CD4-positive, alpha-beta T cell treated with Interleukin-21 for 1 hour (primary cell): ENCODE measurements around the gene DSCAML1.

Experiments used
- DNase-seq: peaks from one replicate; pipeline ENCODE4 v3.0.0-alpha.2; 2020

The DSCAML1 gene

GRCh38 chr11:117438371-117439000 is 358.5 kb downstream of the DSCAML1 start:
- no peak for DNase-seq

- no peak for DNase-seq
These were observed 359.3 kb downstream of the DSCAML1 start for GRCh38 chr11:117437791-117438130.

GRCh38 chr11:117437041-117437790 is 359.8 kb downstream of the DSCAML1 start:
- DNase-seq = no peak

GRCh38 chr11:117435326-117435725 is 361.7 kb downstream of the DSCAML1 start:
- no peak for DNase-seq

GRCh38 chr11:117434481-117434880 is 362.5 kb downstream of the DSCAML1 start:
- DNase-seq = no peak

DNA sequence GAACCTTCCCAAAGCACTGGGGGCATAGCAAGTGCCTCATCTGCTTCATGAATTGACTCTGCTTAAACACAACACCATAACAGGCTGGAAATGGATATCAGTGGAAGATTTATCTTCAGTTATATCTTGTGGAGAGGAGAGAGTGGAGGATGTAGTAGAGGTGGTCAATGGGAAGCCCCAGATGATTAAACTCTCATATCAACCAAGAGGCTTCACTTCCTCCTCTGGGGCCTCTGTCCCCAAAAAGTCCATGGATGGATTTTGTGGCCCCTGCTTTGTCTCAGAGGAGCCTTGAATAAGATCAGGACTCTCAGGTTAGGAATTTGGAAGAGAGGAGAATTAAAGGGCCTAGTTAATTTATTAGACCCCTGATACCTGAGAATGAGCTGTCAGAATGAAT is 363.3 kb downstream of the DSCAML1 start:
- no peak for DNase-seq

GRCh38 chr11:117431436-117431835 is 365.6 kb downstream of the DSCAML1 start:
- DNase-seq = no peak

DNA sequence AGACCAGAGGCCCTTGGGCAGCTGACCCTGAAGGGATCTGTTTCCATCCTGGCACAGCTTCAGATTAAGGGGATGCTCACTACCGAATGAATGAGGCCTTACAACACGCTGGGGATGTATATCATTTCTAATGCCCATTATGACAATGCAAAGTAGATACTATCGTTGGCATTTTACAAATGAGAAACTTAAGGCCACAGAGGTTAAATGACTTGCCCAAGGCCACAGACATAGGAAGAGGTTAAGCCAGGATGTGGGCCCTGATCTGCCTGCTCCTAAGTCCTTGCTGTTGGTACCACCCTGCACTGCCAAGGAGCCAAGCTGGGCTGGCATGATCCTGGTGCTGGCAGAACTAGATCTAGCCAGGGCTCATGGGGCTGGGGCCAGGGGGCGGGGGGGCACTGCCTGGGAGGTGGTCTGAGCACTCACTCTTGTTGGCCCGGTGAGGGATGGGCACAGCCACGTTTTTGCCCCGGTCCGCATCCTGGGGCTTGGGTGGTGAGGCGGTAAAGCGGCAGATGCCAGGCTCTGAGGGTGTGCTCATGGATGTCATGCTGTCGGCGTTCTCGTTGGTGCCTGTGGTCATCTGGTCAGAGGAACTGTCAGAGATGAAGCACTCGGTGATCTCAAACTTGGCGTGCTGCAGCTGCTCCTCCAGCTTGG is 366.6 kb downstream of the DSCAML1 start:
- DNase-seq = no peak

GRCh38 chr11:117428856-117429229 is 368.2 kb downstream of the DSCAML1 start:
- no peak for DNase-seq

DNA sequence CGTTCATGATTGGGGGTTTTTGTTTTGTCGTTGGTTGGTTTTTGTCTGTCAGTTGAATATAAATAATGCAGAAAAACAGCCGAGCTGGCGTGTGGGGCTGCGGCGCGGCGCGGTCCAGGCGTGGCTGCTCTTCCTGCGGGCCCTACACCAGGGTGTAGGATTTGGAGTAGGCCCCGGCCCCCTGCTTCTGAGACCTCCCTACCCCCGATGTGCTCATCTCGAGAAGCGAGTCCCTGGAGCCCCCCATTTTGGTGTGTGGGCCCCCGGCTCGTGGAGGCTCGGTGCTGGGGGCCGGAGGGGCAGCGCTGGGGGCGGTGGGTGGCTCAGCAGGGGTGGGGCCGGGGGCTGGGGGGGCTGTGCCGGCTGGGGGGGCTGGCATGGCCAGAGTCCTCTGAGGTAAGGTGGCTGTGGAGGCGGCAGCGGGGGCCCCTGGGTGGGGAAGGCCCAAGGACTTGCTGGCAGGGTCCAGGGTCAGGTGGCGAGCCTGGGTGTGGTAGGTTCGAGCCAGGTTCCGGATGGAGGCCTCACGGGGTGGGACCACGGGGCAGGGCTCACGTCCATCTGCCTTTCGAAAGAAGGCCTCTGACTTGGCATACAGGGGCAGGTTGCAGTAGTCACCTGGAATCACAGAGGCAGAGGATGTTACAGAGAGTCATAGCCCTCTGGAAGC is 368.7 kb downstream of the DSCAML1 start:
- DNase-seq = no peak

GRCh38 chr11:117427356-117427874 is 369.6 kb downstream of the DSCAML1 start:
- no peak for DNase-seq

DNA sequence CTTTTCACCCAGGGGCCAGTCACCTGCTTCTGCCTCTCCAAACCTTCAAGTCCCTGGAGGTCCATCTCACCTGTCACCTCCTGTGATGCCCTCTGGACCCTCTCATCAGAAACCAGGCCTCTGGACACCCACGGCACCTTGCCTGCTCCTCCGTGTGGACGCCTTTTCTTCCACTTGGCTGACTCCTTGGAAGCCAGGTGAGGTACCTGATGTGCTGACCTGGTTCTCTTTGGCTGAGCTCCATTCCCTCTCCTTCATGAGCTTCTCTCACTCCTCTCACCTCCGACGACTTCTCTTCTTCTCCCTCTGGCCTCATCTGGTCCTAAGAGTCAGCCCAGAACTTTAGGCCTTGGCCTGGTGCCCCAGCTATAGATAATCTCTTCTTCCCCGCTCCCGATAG is 370.1 kb downstream of the DSCAML1 start:
- DNase-seq = no peak

DNA sequence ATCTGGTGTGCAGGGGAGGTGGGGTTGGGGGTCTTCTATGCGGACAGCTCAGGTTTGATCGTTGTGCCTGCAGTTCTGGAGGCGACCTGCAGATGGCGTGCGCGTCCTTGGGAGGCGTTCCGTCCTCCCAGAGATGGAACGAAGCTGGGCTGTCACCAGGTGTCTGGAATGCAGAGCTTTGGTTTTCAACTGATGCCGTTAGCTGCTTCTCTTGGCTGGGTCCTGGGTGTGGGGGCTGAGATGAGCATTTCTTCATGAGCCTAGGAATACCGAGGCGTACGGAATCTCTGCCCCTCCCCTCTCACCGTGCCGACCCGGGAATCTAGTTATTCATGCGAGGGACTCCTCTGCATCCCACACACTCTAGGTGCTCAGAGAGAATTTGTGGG is 370.7 kb downstream of the DSCAML1 start:
- peak; percentile 61 for DNase-seq

DNA sequence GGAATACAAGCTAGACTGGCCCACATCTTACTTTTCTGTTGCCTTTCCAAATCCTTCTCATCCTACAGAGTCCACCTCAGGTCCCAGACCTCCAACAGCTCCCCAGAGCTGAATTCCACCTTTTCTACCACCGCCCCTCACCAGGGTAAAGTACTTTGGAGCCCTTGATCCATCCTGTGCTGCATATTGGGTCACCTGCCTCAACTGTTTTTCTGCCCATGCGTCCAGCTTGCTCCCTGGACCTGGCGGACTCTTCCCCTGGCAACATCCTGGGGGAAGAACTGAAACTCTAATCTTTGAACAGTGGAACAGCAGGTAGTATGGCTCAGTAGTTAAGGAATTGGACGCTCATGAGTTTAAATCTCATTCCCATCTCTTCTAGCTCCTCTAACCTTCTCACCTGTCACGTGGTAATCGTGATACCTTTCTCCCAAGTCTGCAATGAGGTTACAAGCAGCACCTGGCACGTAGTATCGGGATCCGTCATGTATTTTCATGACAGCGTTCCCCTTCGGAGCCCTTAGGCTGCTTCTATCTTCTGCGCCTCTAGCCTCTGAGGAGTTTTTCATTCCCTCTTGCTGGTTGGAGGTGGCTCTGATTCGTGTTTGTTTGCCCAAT is 371.2 kb downstream of the DSCAML1 start:
- DNase-seq = no peak

DNA sequence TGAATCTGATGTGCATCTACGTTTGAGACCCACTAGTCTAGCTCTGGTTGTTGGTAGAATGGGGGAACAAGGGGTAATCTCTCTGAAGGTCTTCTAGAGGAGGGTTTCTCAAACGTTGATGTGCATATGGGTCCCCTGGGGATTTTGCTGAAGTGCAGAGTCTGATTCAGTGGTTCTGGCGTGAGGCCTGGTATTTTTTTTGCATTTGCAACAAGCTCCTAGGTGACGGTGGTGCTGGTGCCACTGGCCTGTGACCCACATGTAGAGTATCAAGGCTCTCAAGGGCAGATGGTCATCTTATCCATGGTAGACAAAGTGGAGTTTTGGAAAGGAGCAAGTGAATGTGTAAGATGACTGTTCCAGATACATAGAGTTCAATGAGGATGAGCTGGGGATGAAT is 372.2 kb downstream of the DSCAML1 start:
- DNase-seq = no peak

GRCh38 chr11:117423046-117423575 is 373.9 kb downstream of the DSCAML1 start:
- DNase-seq = no peak

GRCh38 chr11:117421476-117421875 is 375.5 kb downstream of the DSCAML1 start:
- DNase-seq = no peak

- DNase-seq = no peak
These were observed 376.0 kb downstream of the DSCAML1 start for GRCh38 chr11:117421041-117421440.

GRCh38 chr11:117420598-117420997 is 376.4 kb downstream of the DSCAML1 start:
- no peak for DNase-seq

DNA sequence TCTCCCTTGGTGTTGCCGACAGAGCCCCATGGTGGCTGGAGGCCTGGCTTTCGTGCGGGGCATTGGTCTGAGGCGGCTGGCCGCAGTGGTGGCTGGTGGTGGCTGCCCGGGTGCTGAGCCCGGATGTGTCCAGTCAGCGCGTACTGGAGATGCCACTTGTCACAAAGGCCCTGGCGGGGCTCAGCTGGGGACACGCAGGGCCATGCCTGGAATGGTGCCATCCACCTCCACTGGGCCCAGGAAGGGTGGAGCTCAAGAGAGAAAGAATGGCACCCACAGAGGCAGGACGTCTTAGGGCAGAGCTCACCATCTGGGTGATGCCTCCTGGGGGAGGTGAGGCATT is 376.9 kb downstream of the DSCAML1 start:
- no peak for DNase-seq

DNA sequence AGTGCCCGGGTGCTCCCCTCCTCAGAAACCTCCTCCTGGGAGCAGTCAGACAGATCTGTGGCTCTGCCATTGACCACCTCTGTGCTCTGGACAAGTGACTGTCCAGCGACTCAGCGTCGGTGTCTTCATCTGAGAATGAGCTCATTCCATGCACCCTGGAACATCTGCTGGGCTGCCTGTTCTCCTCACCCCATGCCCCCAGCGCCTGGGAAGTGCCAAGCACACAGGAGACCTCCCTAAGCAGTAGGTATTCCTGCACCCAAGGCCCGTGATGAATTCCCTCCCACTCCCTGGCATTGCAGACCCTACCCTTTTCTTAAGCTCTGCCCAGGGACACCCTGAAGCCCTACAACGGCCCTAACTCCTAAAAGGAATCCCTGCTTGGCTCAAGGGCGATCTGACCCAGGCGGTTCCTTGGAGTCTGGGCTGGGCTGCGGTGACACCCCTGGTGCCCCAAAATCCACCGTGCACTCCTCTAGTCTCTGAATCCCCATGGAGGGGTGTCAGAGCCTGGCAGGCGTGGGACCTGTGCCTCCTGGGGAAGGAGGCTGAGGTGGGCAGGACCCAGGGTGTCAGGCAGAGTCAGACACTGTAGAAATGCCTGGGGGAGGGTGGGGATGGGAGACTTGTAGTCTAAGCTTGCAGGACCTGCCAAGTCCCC is 377.4 kb downstream of the DSCAML1 start:
- DNase-seq = no peak

- DNase-seq = no peak
These were observed 378.1 kb downstream of the DSCAML1 start for GRCh38 chr11:117418737-117419481.
